IPS DF 6.9 (cell line): ENCODE data around the gene CORO1C.
"Not testable (repeated sequence)": the region's sequence is repeated elsewhere in the genome, so short reads cannot be mapped to it uniquely, and the experiment has no call there.

ENCODE experiments used
- DNase-seq: peaks from one replicate; pipeline ENCODE4 v3.0.0-alpha.2; 2013; ENCODE audit warnings: low read depth, low spot score
- H3K27ac ChIP-seq: one replicate; pipeline ENCODE4 v1.5.1; 2013; ENCODE audit warnings: low read length, control low read depth
- H3K27me3 ChIP-seq: 2 replicates; pipeline ENCODE4 v1.6.1; 2013; ENCODE audit warnings: mild to moderate bottlenecking, low read length; ENCODE audit not compliant: control insufficient read depth, insufficient read depth
- H3K36me3 ChIP-seq: 2 replicates; pipeline ENCODE4 v1.6.1; 2013; ENCODE audit warnings: low read length; ENCODE audit not compliant: control insufficient read depth, insufficient read depth
- H3K4me1 ChIP-seq: 2 replicates; pipeline ENCODE4 v1.6.1; 2013; ENCODE audit warnings: low read length; ENCODE audit not compliant: control insufficient read depth, insufficient read depth
- H3K4me3 ChIP-seq: 2 replicates; pipeline ENCODE4 v1.5.1; 2013; ENCODE audit warnings: mild to moderate bottlenecking, low read length
- H3K9me3 ChIP-seq: 2 replicates; pipeline ENCODE4 v1.6.1; 2013; ENCODE audit warnings: low read length, inconsistent platforms; ENCODE audit not compliant: control insufficient read depth, insufficient read depth
- WGBS: extraction: QIAGEN DNeasy Blood & Tissue Kit; methylation state at CpG from one replicate; pipeline ENCODE4 v1.1.7; 2013; ENCODE audit warnings: mixed read lengths, missing lambda C conversion rate; ENCODE audit not compliant: insufficient read length, insufficient coverage; 5-methylcytosine and 5-hydroxymethylcytosine counted together

Gene CORO1C

GRCh38 chr12:108622921-108623514 is 108.3 kb downstream of the CORO1C start:
- H3K27me3 ChIP-seq: no peaks in the 10 kb centered on the region
- H3K27ac ChIP-seq: no peak overlapping the region
- H3K9me3 ChIP-seq: no peaks in the 10 kb centered on the region
- no peak overlapping the region for H3K4me3 ChIP-seq
- H3K36me3 ChIP-seq: no peaks in the 10 kb centered on the region
- H3K4me1 ChIP-seq: peaks cover 3% of the 10 kb centered on the region
- no CpG with 5 or more reads among the region's 14 CpGs for WGBS
- no peak for DNase-seq

- H3K27ac ChIP-seq: no peak overlapping the region
- H3K4me3 ChIP-seq: no peak overlapping the region
- H3K36me3 ChIP-seq: no peaks in the 10 kb centered on the region
- H3K4me1 ChIP-seq: peaks cover 3% of the 10 kb centered on the region
- H3K27me3 ChIP-seq: no peaks in the 10 kb centered on the region
- DNase-seq: no peak
- H3K9me3 ChIP-seq: no peaks in the 10 kb centered on the region
- WGBS: no CpG with 5 or more reads among the region's 4 CpGs
These were observed 108.9 kb downstream of the CORO1C start for GRCh38 chr12:108622421-108622820.

- Histone ChIP-seq H3K27ac (no peak overlapping the region), H3K36me3 (no peaks in the 10 kb centered on the region), H3K27me3 (no peaks in the 10 kb centered on the region), H3K9me3 (no peaks in the 10 kb centered on the region), H3K4me1 (peaks cover 5% of the 10 kb centered on the region), H3K4me3 (no peak overlapping the region)
- DNase-seq: no peak
- no CpG with 5 or more reads among the region's 3 CpGs for WGBS
These were observed 110.2 kb downstream of the CORO1C start for GRCh38 chr12:108621161-108621560.

GRCh38 chr12:108620236-108620879 is 111.0 kb downstream of the CORO1C start:
- H3K4me1 ChIP-seq: peaks cover 5% of the 10 kb centered on the region
- no peak overlapping the region for H3K27ac ChIP-seq
- no peak for DNase-seq
- no CpG with 5 or more reads among the region's 10 CpGs for WGBS
- H3K36me3 ChIP-seq: no peaks in the 10 kb centered on the region
- no peaks in the 10 kb centered on the region for H3K27me3 ChIP-seq
- no peaks in the 10 kb centered on the region for H3K9me3 ChIP-seq
- H3K4me3 ChIP-seq: no peak overlapping the region

GRCh38 chr12:108619369-108620160 is 111.8 kb downstream of the CORO1C start:
- Histone ChIP-seq H3K27me3 (no peaks in the 10 kb centered on the region), H3K4me1 (peaks cover 2% of the 10 kb centered on the region), H3K27ac (no peak overlapping the region), H3K9me3 (no peaks in the 10 kb centered on the region), H3K4me3 (no peak overlapping the region), H3K36me3 (no peaks in the 10 kb centered on the region)
- DNase-seq: no peak
- WGBS: no CpG with 5 or more reads among the region's 14 CpGs

GRCh38 chr12:108618953-108619274 is 112.4 kb downstream of the CORO1C start:
- not testable (repeated sequence) for H3K27ac ChIP-seq, H3K27me3 ChIP-seq, H3K36me3 ChIP-seq, DNase-seq, H3K9me3 ChIP-seq, H3K4me1 ChIP-seq, H3K4me3 ChIP-seq
- WGBS: no CpG with 5 or more reads among the region's 4 CpGs

- Histone ChIP-seq H3K27ac (no peak overlapping the region), H3K4me3 (no peak overlapping the region), H3K27me3 (no peaks in the 10 kb centered on the region), H3K4me1 (peaks cover 2% of the 10 kb centered on the region; the same call in 1 of the 2 replicates), H3K36me3 (no peaks in the 10 kb centered on the region), H3K9me3 (no peaks in the 10 kb centered on the region)
- no peak for DNase-seq
- WGBS: no CpG with 5 or more reads among the region's 16 CpGs
These were observed 113.0 kb downstream of the CORO1C start for GRCh38 chr12:108618079-108618952.

GRCh38 chr12:108616941-108617858 is 114.1 kb downstream of the CORO1C start:
- no peak overlapping the region for H3K4me3 ChIP-seq
- peaks cover 2% of the 10 kb centered on the region; the same call in 1 of the 2 replicates for H3K4me1 ChIP-seq
- no peak overlapping the region for H3K27ac ChIP-seq

GRCh38 chr12:108616359-108616758 is 115.0 kb downstream of the CORO1C start:
- no peak overlapping the region for H3K4me3 ChIP-seq
- WGBS: 100% methylated on average over 1 of the region's 2 CpGs
- no peak overlapping the region for H3K27ac ChIP-seq
- no peaks in the 10 kb centered on the region for H3K9me3 ChIP-seq
- H3K27me3 ChIP-seq: no peaks in the 10 kb centered on the region
- no peaks in the 10 kb centered on the region for H3K36me3 ChIP-seq
- no peak for DNase-seq
- peaks cover 2% of the 10 kb centered on the region; the same call in 1 of the 2 replicates for H3K4me1 ChIP-seq

More at GRCh38 chr12:108616941-108617858, 114.1 kb downstream of the CORO1C start:
- no peak for DNase-seq
- Histone ChIP-seq H3K27me3 (no peaks in the 10 kb centered on the region), H3K36me3 (no peaks in the 10 kb centered on the region), H3K9me3 (no peaks in the 10 kb centered on the region)
- no CpG with 5 or more reads among the region's 14 CpGs for WGBS
